Measurements from ENCODE around the gene PNPLA4. TPM values are rescaled to one million over a fixed set of nuclear protein-coding genes. Genes with fewer than 3 reads are reported as not detected.

PNPLA4 gene
- total RNA-seq, 1 donor from 2014 or later, result 12.8 TPM

- Histone ChIP-seq H3K79me2 (ENCODE audit: insufficient read depth, low read length) (no peaks in the 10 kb centered on the region), H3K9me3 (ENCODE audit: insufficient read depth, low read depth, low read length) (no peaks in the 10 kb centered on the region), H4K20me1 (ENCODE audit: insufficient read depth, low read length) (no peaks in the 10 kb centered on the region), H3K36me3 (ENCODE audit: insufficient read depth, low read length) (no peaks in the 10 kb centered on the region), H3K9ac (ENCODE audit: low read length) (no peak overlapping the region), H3K27ac (ENCODE audit: low read depth, low read length) (no peak overlapping the region), H2AFZ (ENCODE audit: low read depth, low read length) (no peak overlapping the region), H3K4me1 (ENCODE audit: insufficient read depth, low read length) (no peaks in the 10 kb centered on the region), H3K27me3 (ENCODE audit: insufficient read depth, low read length) (no peaks in the 10 kb centered on the region), H3K4me3 (ENCODE audit: insufficient read depth, low read depth, low read length) (no peak overlapping the region), H3K4me2 (ENCODE audit: low read length) (no peak overlapping the region)
- H3K4me3 Mint-ChIP-seq (ENCODE audit: unreplicated experiment), result no peak overlapping the region
- no peaks in the 10 kb centered on the region for H3K4me1 Mint-ChIP-seq (ENCODE audit: low read depth, unreplicated experiment)
- no peaks in the 10 kb centered on the region for H3K27me3 Mint-ChIP-seq (ENCODE audit: low read depth, unreplicated experiment)
- no peaks in the 10 kb centered on the region for H3K9me3 Mint-ChIP-seq (ENCODE audit: unreplicated experiment)
- TF ChIP-seq EZH2 (IDR thresholded peaks at IDR 0.05; ENCODE audit: insufficient read depth, low read length), result no peak
- no peak for TF ChIP-seq CTCF (IDR thresholded peaks at IDR 0.05; ENCODE audit: insufficient read depth, low read depth, low read length)
- no peak for DNase-seq (ENCODE audit: low read depth)
- FAIRE-seq, result no peak
- no peak overlapping the region for H3K27ac Mint-ChIP-seq (ENCODE audit: unreplicated experiment)
- no peaks in the 10 kb centered on the region for H3K36me3 Mint-ChIP-seq (ENCODE audit: low read depth, unreplicated experiment)
Measured at GRCh38 chrX:7953446-7953845, 26.2 kb upstream of the PNPLA4 start.

- H3K9me3 ChIP-seq (ENCODE audit: insufficient read depth, low read depth, low read length), result no peaks in the 10 kb centered on the region
- Mint-ChIP-seq H3K27me3 (ENCODE audit: low read depth, unreplicated experiment) (no peaks in the 10 kb centered on the region), H3K27ac (ENCODE audit: unreplicated experiment) (no peak overlapping the region), H3K4me3 (ENCODE audit: unreplicated experiment) (no peak overlapping the region), H3K36me3 (ENCODE audit: low read depth, unreplicated experiment) (no peaks in the 10 kb centered on the region), H3K9me3 (ENCODE audit: unreplicated experiment) (no peaks in the 10 kb centered on the region), H3K4me1 (ENCODE audit: low read depth, unreplicated experiment) (no peaks in the 10 kb centered on the region)
- H4K20me1 ChIP-seq (ENCODE audit: insufficient read depth, low read length), result no peaks in the 10 kb centered on the region
- no peak overlapping the region for H3K9ac ChIP-seq (ENCODE audit: low read length)
- FAIRE-seq (no peak), DNase-seq (ENCODE audit: low read depth) (no peak)
- H3K4me3 ChIP-seq (ENCODE audit: insufficient read depth, low read depth, low read length), result no peak overlapping the region
- H3K27me3 ChIP-seq (ENCODE audit: insufficient read depth, low read length), result no peaks in the 10 kb centered on the region
- no peaks in the 10 kb centered on the region for H3K4me1 ChIP-seq (ENCODE audit: insufficient read depth, low read length)
- no peak overlapping the region for H3K4me2 ChIP-seq (ENCODE audit: low read length)
- H2AFZ ChIP-seq (ENCODE audit: low read depth, low read length), result no peak overlapping the region
- H3K36me3 ChIP-seq (ENCODE audit: insufficient read depth, low read length), result no peaks in the 10 kb centered on the region
- no peaks in the 10 kb centered on the region for H3K79me2 ChIP-seq (ENCODE audit: insufficient read depth, low read length)
- TF ChIP-seq CTCF (IDR thresholded peaks at IDR 0.05; ENCODE audit: insufficient read depth, low read depth, low read length) (no peak), EZH2 (IDR thresholded peaks at IDR 0.05; ENCODE audit: insufficient read depth, low read length) (no peak)
- H3K27ac ChIP-seq (ENCODE audit: low read depth, low read length), result no peak overlapping the region
Measured at GRCh38 chrX:7950865-7951264, 23.7 kb upstream of the PNPLA4 start.

GRCh38 chrX:7948483-7948882 lies 21.3 kb upstream of the PNPLA4 start:
- peak; percentile 88 for FAIRE-seq
- TF ChIP-seq EZH2 (IDR thresholded peaks at IDR 0.05; ENCODE audit: insufficient read depth, low read length), result no peak
- no peak for TF ChIP-seq CTCF (IDR thresholded peaks at IDR 0.05; ENCODE audit: insufficient read depth, low read depth, low read length)
- no peaks in the 10 kb centered on the region for H3K9me3 Mint-ChIP-seq (ENCODE audit: unreplicated experiment)
- H3K4me1 Mint-ChIP-seq (ENCODE audit: low read depth, unreplicated experiment), result no peaks in the 10 kb centered on the region
- no peak overlapping the region for H3K4me3 Mint-ChIP-seq (ENCODE audit: unreplicated experiment)
- no peak overlapping the region for H3K27ac Mint-ChIP-seq (ENCODE audit: unreplicated experiment)
- Histone ChIP-seq H3K27ac (ENCODE audit: low read depth, low read length) (no peak overlapping the region), H3K4me3 (ENCODE audit: insufficient read depth, low read depth, low read length) (no peak overlapping the region), H4K20me1 (ENCODE audit: insufficient read depth, low read length) (no peaks in the 10 kb centered on the region), H3K9me3 (ENCODE audit: insufficient read depth, low read depth, low read length) (no peaks in the 10 kb centered on the region), H3K27me3 (ENCODE audit: insufficient read depth, low read length) (no peaks in the 10 kb centered on the region), H3K4me2 (ENCODE audit: low read length) (no peak overlapping the region), H3K9ac (ENCODE audit: low read length) (no peak overlapping the region), H3K36me3 (ENCODE audit: insufficient read depth, low read length) (no peaks in the 10 kb centered on the region), H3K79me2 (ENCODE audit: insufficient read depth, low read length) (no peaks in the 10 kb centered on the region), H3K4me1 (ENCODE audit: insufficient read depth, low read length) (no peaks in the 10 kb centered on the region), H2AFZ (ENCODE audit: low read depth, low read length) (no peak overlapping the region)
- no peak for DNase-seq (ENCODE audit: low read depth)
- H3K36me3 Mint-ChIP-seq (ENCODE audit: low read depth, unreplicated experiment), result no peaks in the 10 kb centered on the region
- H3K27me3 Mint-ChIP-seq (ENCODE audit: low read depth, unreplicated experiment), result no peaks in the 10 kb centered on the region
